Transverse colon (tissue), 4 donors: Measurements from ENCODE around the gene B4GALT5.

Experiments used
- EP300 ChIP-seq: sonication (generic); formaldehyde crosslinking; IDR thresholded peaks from one replicate; pipeline ENCODE4 v1.6.1; 2017; ENCODE audit warnings: antibody characterized with exemption, low read depth
- POLR2A ChIP-seq: fragments of 450-650 bp; IDR thresholded peaks from one replicate; pipeline ENCODE4 v1.6.1; 2016; ENCODE audit warnings: antibody characterized with exemption, mild to moderate bottlenecking, moderate library complexity
- POLR2AphosphoS5 ChIP-seq, 3 donors: sonication (generic); formaldehyde crosslinking; IDR thresholded peaks; one replicate each; pipeline ENCODE4 v1.6.1; 2016; ENCODE audit warnings: antibody characterized with exemption in 3 of 3
- TF ChIP-seq, protein P1 (sequence below), 5 experiments: fragments of 200-600 bp in 3 of 5; fragments of 450-650 bp in 2 of 5; sonication (generic) in 3 of 5; IDR thresholded peaks; 1 replicate in 2 of 5; 2 replicates in 3 of 5; pipeline ENCODE4 v1.5.1; 2016 to 2017; ENCODE audit warnings: antibody characterized with exemption in 5 of 5, inconsistent platforms in 3 of 5, mild to moderate bottlenecking in 2 of 5, moderate library complexity in 1 of 5

DNA sequence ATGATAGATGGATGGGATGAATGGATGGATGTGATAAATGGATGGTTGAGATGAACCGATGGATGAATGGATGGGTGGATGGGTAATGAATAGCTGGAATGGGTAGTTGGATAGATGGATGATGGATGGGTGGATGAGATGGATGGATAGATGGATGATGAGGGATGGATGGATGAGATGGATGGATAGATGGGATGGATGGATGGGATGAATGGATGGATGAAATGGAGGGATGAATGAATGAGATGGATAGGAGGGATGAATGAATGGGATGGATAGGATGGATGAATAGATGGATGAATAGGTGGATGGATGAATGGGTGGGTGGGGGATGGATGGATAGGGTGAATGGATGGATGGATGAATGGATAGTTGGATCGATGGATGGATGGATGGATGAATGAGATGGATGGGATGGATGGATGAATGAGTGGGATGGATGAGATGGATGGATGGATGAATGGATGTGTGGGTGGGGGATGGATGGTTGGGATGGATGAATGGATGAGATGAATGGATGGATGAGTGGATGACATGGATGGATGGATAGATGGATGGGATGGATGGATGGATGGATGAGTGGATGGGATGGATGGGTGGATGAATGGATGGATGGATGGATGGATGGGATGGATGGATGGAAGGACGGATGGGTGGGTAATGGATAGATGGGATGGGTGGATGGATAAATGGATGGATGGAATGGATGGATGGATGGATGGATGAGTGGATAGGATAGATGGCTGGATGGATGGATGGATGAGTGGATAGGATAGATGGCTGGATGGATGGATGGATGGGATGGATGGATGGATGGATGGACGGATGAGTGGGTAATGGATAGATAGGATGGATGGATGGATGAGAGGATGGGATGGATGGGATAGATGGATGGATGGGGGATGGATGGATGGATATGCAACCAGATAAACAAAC lies 94.3 kb downstream of the B4GALT5 start:
- no peak for TF ChIP-seq POLR2A
- TF ChIP-seq, protein P1, sequence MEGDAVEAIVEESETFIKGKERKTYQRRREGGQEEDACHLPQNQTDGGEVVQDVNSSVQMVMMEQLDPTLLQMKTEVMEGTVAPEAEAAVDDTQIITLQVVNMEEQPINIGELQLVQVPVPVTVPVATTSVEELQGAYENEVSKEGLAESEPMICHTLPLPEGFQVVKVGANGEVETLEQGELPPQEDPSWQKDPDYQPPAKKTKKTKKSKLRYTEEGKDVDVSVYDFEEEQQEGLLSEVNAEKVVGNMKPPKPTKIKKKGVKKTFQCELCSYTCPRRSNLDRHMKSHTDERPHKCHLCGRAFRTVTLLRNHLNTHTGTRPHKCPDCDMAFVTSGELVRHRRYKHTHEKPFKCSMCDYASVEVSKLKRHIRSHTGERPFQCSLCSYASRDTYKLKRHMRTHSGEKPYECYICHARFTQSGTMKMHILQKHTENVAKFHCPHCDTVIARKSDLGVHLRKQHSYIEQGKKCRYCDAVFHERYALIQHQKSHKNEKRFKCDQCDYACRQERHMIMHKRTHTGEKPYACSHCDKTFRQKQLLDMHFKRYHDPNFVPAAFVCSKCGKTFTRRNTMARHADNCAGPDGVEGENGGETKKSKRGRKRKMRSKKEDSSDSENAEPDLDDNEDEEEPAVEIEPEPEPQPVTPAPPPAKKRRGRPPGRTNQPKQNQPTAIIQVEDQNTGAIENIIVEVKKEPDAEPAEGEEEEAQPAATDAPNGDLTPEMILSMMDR (IDR thresholded peaks at IDR 0.05), result no peak
- no peak for TF ChIP-seq POLR2AphosphoS5 (IDR thresholded peaks at IDR 0.05)
- no peak for TF ChIP-seq EP300
